ENCODE data around the gene MSRB3. TPM values are rescaled to one million over a fixed set of nuclear protein-coding genes. Genes with fewer than 3 reads are reported as not detected.
"Not testable (repeated sequence)": the region's sequence is repeated elsewhere in the genome, so short reads cannot be mapped to it uniquely, and the experiment has no call there.

Gene MSRB3
- total RNA-seq, 2 donors from 2014 or later, result 0.16 to 0.24 TPM

- no peak for ATAC-seq (replicated peaks in 1 of 2)
- Mint-ChIP-seq H3K27me3 (ENCODE audit: low read depth) (peaks cover 29% of the 10 kb centered on the region), H3K4me1 (ENCODE audit: low read depth) (peaks cover 11% of the 10 kb centered on the region)
These were observed 3.7 kb upstream of the MSRB3 start for GRCh38 chr12:65274602-65275272.

DNA sequence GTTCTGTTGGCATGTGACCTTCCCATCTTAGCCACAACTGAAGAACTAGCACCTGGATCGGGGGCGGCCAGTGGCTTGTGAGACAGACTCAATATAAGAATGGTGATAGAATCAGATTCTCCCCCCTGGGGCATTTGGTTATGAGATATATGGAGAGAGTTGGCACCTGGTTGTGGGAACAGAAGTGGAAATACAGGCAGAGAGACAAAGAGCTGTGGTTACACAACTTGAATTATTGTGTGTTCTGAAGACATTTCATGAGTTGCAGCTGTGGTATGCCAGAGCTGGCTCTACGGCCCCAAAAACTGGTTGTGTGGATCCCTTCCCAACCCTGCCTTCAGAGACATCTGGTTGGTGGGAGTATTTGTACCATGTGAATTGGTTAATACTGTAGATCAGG lies 2.9 kb upstream of the MSRB3 start:
- Mint-ChIP-seq H3K27me3 (ENCODE audit: low read depth) (peaks cover 38% of the 10 kb centered on the region), H3K4me3 (no peak overlapping the region), H3K4me1 (ENCODE audit: low read depth) (peaks cover 13% of the 10 kb centered on the region), H3K36me3 (ENCODE audit: insufficient read depth in 2 of 2) (no peaks in the 10 kb centered on the region), H3K27ac (no peak overlapping the region), H3K9me3 (no peaks in the 10 kb centered on the region)
- DNase-seq, result no peak
- no peak for ATAC-seq (replicated peaks in 1 of 2)

More at GRCh38 chr12:65274602-65275272, 3.7 kb upstream of the MSRB3 start:
- Mint-ChIP-seq H3K36me3 (ENCODE audit: insufficient read depth in 2 of 2) (no peaks in the 10 kb centered on the region), H3K9me3 (no peaks in the 10 kb centered on the region), H3K4me3 (no peak overlapping the region), H3K27ac (no peak overlapping the region)
- DNase-seq, result no peak

DNA sequence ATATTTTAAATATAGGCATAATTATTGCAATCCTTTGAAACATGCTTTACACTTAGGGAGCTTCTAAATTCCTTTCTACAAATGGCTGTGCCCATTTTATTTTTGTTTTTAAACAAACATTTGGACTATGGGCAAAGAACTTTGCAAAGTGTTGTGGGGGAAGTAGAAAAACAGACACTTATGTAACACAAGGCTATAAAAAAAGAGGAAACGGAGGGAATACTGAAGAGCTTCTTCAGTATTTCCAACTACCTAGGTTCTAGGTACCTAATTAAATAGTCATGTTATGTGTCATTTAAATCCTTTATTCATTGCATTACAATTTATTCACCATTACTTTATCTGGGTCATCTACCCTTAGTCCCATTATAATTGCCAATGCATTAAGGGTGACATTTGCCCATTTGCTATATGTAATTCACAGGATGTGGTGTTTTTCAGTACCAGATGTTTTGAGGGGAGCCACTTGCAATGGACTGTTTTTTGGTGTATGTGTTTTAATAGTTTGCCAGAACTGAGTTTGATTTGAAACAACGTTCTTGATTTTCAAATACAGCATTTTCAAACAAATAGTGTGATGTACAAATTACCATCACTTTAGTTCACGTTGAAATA lies 1.5 kb upstream of the MSRB3 start:
- H3K27me3 Mint-ChIP-seq (ENCODE audit: low read depth), result peaks cover 44% of the 10 kb centered on the region
- DNase-seq (no peak), ATAC-seq (replicated peaks in 1 of 2) (no peak)
- no peak overlapping the region for H3K4me3 Mint-ChIP-seq
- no peaks in the 10 kb centered on the region for H3K36me3 Mint-ChIP-seq (ENCODE audit: insufficient read depth in 2 of 2)
- no peaks in the 10 kb centered on the region for H3K9me3 Mint-ChIP-seq
- H3K27ac Mint-ChIP-seq, result no peak overlapping the region
- H3K4me1 Mint-ChIP-seq (ENCODE audit: low read depth), result peaks cover 13% of the 10 kb centered on the region

GRCh38 chr12:65277994-65278575 lies 398 bp upstream of the MSRB3 start:
- Mint-ChIP-seq H3K4me1 (ENCODE audit: low read depth) (peaks cover 13% of the 10 kb centered on the region), H3K27me3 (ENCODE audit: low read depth) (peaks cover 44% of the 10 kb centered on the region), H3K4me3 (peak overlapping the region; percentile 17 to 59), H3K9me3 (no peaks in the 10 kb centered on the region), H3K27ac (no peak overlapping the region), H3K36me3 (ENCODE audit: insufficient read depth in 2 of 2) (no peaks in the 10 kb centered on the region)
- ATAC-seq (replicated peaks in 1 of 2) (peak; percentile 24 to 40), DNase-seq (no peak)

DNA sequence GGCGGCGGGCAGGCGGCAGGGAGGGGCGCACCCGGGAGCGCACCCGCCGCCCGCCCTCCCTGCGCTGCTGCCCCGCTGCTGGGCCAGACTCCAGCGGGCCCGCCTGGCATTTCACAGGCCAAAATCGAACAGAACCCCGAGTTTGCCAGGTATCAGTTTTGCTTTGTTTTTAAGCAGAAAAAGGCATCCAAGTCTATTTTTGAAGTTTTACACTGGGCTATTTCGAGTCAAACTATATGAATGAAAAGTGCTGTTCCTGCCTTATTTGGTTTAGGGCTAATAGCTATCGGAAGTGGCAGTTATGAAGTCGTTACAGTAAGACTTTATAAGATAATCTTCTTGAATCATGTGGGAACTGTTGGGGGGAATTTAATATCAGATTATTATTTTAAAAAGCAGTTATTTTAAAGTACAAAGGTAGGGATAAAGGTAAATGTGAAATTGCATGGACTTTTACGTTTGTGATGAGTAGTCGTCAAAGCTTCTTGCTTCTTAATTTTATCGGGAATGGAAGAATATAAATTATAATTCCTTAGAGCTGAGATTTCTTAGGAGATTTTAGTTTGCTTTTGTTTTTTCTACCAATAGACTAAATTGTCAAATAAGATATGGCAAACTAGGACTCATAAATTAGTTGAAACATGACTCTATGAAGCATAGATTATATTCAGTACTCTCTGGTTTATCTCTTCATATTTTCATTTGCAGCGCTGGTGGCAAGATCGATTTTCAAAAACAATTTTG lies 1.1 kb downstream of the MSRB3 start:
- H3K36me3 Mint-ChIP-seq (ENCODE audit: insufficient read depth in 2 of 2), result no peaks in the 10 kb centered on the region
- peak in 1 of 2 donors; percentile 58 for ATAC-seq (replicated peaks in 1 of 2)
- DNase-seq, result no peak
- no peaks in the 10 kb centered on the region for H3K9me3 Mint-ChIP-seq
- no peak overlapping the region for H3K27ac Mint-ChIP-seq
- peaks cover 44% of the 10 kb centered on the region for H3K27me3 Mint-ChIP-seq (ENCODE audit: low read depth)
- H3K4me3 Mint-ChIP-seq, result peak overlapping the region; percentile 71 to 79
- H3K4me1 Mint-ChIP-seq (ENCODE audit: low read depth), result peaks cover 13% of the 10 kb centered on the region

DNA sequence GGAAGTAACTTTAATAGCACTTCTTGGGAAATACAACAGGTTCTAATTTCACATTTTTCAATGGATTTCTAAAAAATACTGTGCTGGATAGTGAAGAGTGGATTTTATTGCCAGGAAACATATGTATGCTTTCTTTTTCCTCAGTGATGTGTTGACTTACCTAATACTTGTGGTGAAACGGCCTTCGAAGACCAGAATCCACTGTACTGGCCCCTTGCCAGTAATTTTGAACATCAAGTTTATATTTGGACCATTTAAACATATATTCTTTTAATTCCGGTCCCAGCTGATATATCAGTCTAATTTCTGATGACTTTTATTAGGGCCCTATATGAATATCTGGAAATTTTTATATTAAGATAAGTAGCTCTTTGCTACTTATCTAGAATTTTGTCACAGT lies 1.8 kb downstream of the MSRB3 start:
- H3K4me1 Mint-ChIP-seq (ENCODE audit: low read depth), result peaks cover 13% of the 10 kb centered on the region
- no peak overlapping the region for H3K4me3 Mint-ChIP-seq
- no peak for DNase-seq
- ATAC-seq (replicated peaks in 1 of 2), result no peak
- no peaks in the 10 kb centered on the region for H3K36me3 Mint-ChIP-seq (ENCODE audit: insufficient read depth in 2 of 2)
- no peaks in the 10 kb centered on the region for H3K9me3 Mint-ChIP-seq
- H3K27me3 Mint-ChIP-seq (ENCODE audit: low read depth), result peaks cover 40% of the 10 kb centered on the region
- H3K27ac Mint-ChIP-seq, result no peak overlapping the region

DNA sequence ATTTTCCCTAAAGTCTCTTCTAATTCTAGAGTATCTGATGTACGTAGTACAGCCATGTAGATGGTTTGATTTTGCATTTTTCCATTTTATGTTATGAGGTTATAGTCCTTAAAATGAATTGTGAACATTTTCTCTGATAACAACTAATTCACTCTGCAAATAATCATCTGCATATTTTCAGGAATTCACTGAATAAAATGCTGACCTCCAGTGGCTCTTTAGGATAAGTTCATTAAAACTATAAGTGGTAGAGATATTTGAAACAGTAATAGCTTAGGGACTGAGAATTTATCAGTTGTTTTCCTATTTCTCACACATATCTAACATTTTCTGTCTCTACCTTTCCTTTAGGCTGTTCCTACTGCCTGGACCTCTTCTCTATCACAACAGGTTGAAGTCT lies 4.4 kb downstream of the MSRB3 start:
- H3K27ac Mint-ChIP-seq, result no peak overlapping the region
- peaks cover 7% of the 10 kb centered on the region for H3K4me1 Mint-ChIP-seq (ENCODE audit: low read depth)
- H3K27me3 Mint-ChIP-seq (ENCODE audit: low read depth), result peaks cover 25% of the 10 kb centered on the region
- no peaks in the 10 kb centered on the region for H3K9me3 Mint-ChIP-seq
- H3K4me3 Mint-ChIP-seq, result no peak overlapping the region
- no peak for DNase-seq
- H3K36me3 Mint-ChIP-seq (ENCODE audit: insufficient read depth in 2 of 2), result no peaks in the 10 kb centered on the region
- no peak for ATAC-seq (replicated peaks in 1 of 2)

- not testable (repeated sequence) for H3K4me1 Mint-ChIP-seq (ENCODE audit: low read depth); ATAC-seq (replicated peaks in 1 of 2); H3K9me3 Mint-ChIP-seq; DNase-seq; H3K4me3 Mint-ChIP-seq; H3K36me3 Mint-ChIP-seq (ENCODE audit: insufficient read depth in 2 of 2); H3K27me3 Mint-ChIP-seq (ENCODE audit: low read depth); H3K27ac Mint-ChIP-seq
These were observed 7.0 kb downstream of the MSRB3 start for GRCh38 chr12:65285532-65285931.

- no peaks in the 10 kb centered on the region for H3K36me3 Mint-ChIP-seq (ENCODE audit: insufficient read depth in 2 of 2)
- no peak overlapping the region for H3K27ac Mint-ChIP-seq
- H3K4me1 Mint-ChIP-seq (ENCODE audit: low read depth), result no peaks in the 10 kb centered on the region
- DNase-seq, result no peak
- no peaks in the 10 kb centered on the region for H3K27me3 Mint-ChIP-seq (ENCODE audit: low read depth)
- H3K9me3 Mint-ChIP-seq, result no peaks in the 10 kb centered on the region
- no peak overlapping the region for H3K4me3 Mint-ChIP-seq
- no peak for ATAC-seq (replicated peaks in 1 of 2)
These were observed 8.9 kb downstream of the MSRB3 start for GRCh38 chr12:65287426-65287825.

GRCh38 chr12:65292241-65292640 lies 13.8 kb downstream of the MSRB3 start:
- H3K9me3 Mint-ChIP-seq, result peaks cover 0 to 2% of the 10 kb centered on the region in 2 donors
- peaks cover 0 to 3% of the 10 kb centered on the region in 2 donors for H3K36me3 Mint-ChIP-seq (ENCODE audit: insufficient read depth in 2 of 2)
- no peaks in the 10 kb centered on the region for H3K4me1 Mint-ChIP-seq (ENCODE audit: low read depth)
- H3K27ac Mint-ChIP-seq, result no peak overlapping the region
- DNase-seq (no peak), ATAC-seq (replicated peaks in 1 of 2) (no peak)
- H3K4me3 Mint-ChIP-seq, result no peak overlapping the region
- peaks cover 10% of the 10 kb centered on the region for H3K27me3 Mint-ChIP-seq (ENCODE audit: low read depth)

DNA sequence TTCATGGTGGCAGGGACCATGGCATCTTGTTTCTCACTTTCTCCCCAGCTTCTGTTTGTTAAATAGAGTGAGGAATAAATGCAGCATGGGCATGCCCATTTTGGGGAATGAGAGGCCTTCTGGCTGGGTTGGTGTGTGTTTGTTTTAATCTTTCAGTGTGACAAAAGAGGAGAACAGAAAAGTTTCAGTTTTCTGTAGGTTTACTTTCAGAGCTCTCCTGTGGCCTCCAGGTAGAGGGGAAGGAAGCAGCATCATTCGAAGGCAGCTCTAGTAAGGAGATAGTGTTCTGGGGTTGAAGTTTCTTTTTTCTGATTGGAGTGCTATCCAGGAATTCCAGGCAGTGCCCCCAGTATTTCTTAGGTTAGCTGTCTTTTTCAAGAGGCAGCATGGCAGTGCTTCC lies 15.3 kb downstream of the MSRB3 start:
- no peak for DNase-seq
- peaks cover 10% of the 10 kb centered on the region for H3K27me3 Mint-ChIP-seq (ENCODE audit: low read depth)
- H3K36me3 Mint-ChIP-seq (ENCODE audit: insufficient read depth in 2 of 2), result peaks cover 0 to 3% of the 10 kb centered on the region in 2 donors
- peaks cover 0 to 2% of the 10 kb centered on the region in 2 donors for H3K9me3 Mint-ChIP-seq
- no peak overlapping the region for H3K27ac Mint-ChIP-seq
- no peak for ATAC-seq (replicated peaks in 1 of 2)
- no peak overlapping the region for H3K4me3 Mint-ChIP-seq
- H3K4me1 Mint-ChIP-seq (ENCODE audit: low read depth), result no peaks in the 10 kb centered on the region

GRCh38 chr12:65294641-65295262 lies 16.3 kb downstream of the MSRB3 start:
- no peak for DNase-seq
- no peak overlapping the region for H3K27ac Mint-ChIP-seq
- H3K9me3 Mint-ChIP-seq, result peaks cover 0 to 2% of the 10 kb centered on the region in 2 donors

More at GRCh38 chr12:65294641-65295262, 16.3 kb downstream of the MSRB3 start:
- no peak for ATAC-seq (replicated peaks in 1 of 2)
- Mint-ChIP-seq H3K4me1 (ENCODE audit: low read depth) (no peaks in the 10 kb centered on the region), H3K27me3 (ENCODE audit: low read depth) (peaks cover 15% of the 10 kb centered on the region), H3K36me3 (ENCODE audit: insufficient read depth in 2 of 2) (peaks cover 0 to 3% of the 10 kb centered on the region in 2 donors), H3K4me3 (no peak overlapping the region)
